GM10266 (cell line): ENCODE data around the gene TBC1D3B.
"Not testable (repeated sequence)": the region's sequence is repeated elsewhere in the genome, so short reads cannot be mapped to it uniquely, and the experiment has no call there.

ENCODE experiments used
- DNase-seq: peaks from one replicate; pipeline ENCODE4 v3.0.0; 2012; ENCODE audit errors: extremely low spot score
- TF ChIP-seq, protein P1 (sequence below): IDR thresholded peaks from 2 replicates; pipeline ENCODE4 v1.5.1; 2012; ENCODE audit warnings: mild to moderate bottlenecking, low read depth; ENCODE audit not compliant: control insufficient read depth, insufficient read depth; ENCODE audit errors: missing control alignments

Gene TBC1D3B

DNA sequence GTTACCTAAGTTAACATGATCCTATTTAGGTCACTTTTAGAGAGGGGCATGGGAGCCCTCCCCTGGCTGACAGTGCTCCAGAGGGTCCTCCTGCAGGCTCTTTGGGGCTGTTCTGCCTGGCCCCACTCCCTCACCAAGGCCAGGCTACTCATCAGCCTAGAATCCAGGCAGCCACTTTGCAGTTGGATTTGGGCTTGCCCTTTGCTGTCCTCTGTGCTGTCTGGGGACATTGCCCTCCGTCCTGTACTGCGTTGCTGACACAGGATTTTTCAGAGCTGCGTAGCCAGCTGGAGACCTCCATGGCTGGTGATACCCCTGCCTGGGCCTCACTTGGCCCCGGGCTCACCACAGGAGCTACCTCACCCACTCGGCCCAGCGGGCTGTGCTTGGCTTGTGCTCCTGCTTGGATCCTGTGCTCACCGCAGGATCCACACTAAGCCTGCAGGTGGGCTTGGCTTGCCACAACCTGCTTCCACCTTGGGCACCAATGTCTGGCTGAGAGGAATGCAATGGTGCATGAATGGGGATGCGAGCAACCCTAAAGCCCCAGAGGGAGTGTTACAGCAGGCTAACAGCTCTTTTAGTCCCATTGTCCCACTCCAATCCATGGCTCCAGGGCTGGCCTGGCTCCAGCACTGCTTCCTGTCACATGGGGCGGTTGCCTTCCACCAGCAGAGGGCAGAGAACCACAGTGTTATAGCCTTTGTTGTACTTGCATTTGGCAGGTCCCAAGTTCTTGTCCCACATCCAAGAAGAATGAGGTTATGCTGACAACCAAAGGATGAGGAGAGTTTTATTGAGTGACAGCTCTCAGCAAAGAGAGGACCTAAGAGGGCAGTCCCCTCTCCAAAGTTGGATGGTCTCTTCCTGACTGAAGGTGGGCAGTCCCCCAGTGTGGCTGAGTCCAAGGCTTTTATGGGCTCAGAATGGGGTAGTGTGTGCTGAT is 51.3 kb downstream of the TBC1D3B start:
- TF ChIP-seq, protein P1, sequence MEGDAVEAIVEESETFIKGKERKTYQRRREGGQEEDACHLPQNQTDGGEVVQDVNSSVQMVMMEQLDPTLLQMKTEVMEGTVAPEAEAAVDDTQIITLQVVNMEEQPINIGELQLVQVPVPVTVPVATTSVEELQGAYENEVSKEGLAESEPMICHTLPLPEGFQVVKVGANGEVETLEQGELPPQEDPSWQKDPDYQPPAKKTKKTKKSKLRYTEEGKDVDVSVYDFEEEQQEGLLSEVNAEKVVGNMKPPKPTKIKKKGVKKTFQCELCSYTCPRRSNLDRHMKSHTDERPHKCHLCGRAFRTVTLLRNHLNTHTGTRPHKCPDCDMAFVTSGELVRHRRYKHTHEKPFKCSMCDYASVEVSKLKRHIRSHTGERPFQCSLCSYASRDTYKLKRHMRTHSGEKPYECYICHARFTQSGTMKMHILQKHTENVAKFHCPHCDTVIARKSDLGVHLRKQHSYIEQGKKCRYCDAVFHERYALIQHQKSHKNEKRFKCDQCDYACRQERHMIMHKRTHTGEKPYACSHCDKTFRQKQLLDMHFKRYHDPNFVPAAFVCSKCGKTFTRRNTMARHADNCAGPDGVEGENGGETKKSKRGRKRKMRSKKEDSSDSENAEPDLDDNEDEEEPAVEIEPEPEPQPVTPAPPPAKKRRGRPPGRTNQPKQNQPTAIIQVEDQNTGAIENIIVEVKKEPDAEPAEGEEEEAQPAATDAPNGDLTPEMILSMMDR = no peak
- no peak for DNase-seq

DNA sequence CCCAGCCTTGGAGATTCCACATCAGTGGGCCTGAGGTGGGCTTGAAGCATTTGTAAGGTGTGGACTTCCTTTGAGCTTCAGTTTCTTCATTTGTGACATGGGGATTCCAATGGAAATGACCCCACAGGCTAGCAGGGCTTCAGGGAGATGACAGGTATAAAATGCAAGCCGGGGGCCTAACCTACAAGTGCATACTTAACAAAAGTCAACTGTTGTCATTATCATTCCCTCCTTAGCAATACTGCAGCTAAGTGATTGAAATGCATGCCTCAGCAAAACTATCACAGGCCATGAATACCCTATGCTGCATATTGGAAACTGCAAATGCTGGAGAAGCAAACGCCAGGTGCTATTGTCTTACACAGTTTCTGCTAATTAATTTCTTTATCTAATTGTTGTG is 53.0 kb downstream of the TBC1D3B start:
- TF ChIP-seq, protein P1 = no peak
- DNase-seq = no peak

DNA sequence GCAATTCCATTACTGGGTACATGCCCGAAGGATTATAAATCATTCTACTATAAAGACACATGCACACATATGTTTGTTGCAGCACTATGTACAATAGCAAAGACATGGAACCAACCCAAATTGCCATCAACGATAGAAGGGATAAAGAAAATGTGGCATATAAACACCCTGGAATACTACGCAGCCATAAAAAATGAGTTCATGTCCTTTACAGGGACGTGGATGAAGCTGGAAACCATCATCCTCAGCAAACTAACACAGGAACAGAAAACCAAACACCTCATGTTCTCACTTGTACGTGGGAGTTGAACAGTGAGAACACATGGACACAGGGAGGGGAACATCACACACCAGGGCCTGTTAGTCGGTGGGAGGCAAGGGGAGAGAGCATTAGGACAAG is 55.3 kb downstream of the TBC1D3B start:
- not testable (repeated sequence) for DNase-seq

DNA sequence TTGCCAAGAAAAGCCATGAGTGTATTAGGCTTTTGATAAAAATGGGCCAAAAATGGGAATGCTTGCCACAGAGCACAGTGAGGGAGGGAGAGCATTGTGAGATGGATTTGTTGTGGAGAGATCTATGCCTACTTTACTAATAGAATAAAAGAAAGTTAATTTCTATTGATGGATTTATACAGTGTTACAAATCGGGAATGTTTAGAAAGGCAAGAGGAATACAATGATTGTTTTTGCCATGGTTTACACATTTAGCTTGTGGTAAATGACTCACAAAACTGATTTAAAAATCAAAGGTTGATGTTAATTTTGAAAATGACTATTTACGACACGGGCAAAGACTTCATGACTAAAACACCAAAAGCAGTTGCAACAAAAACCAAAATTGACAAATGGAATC is 56.2 kb downstream of the TBC1D3B start:
- TF ChIP-seq, protein P1 = no peak
- no peak for DNase-seq

DNA sequence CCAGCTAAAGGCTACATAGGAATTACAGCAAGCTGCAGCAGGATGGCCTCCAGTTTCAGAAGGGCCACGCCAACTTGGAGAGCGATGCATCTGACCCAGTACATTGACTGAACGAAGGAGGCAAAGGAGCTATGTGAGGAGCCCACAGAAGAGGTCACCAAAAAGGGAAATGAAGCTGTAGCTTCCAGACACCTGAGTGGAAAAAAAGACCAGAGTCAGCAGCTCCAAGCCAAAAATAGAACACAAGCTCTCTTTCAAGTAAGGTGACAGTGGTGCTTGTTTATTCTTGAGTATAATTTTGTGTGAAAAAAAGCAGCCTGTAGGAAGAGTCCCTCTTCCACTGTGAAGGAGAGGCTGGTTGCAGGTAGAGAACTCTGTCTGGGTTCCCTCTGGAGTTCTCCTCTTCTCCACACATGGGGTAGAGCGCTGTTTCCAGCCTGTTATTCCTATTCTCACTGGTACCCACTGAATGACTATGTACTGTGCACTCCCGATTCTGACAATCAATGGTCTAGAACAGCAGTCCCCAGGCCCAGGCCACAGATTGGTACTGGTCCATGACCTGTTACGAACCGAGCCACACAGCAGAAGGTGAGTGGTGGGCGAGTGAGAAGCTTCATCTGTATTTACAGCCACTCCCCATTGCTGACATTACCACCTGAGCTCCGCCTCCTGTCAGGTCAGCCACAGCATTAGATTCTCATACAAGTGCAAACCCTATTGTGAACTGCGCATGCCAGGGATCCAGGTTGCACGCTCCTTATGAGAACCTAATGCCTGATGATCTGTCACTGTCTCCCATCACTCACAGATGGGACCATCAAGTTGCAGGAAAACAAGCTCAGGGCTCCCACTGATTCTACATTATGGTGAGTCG is 57.7 kb downstream of the TBC1D3B start:
- DNase-seq = no peak
- TF ChIP-seq, protein P1 = no peak

DNA sequence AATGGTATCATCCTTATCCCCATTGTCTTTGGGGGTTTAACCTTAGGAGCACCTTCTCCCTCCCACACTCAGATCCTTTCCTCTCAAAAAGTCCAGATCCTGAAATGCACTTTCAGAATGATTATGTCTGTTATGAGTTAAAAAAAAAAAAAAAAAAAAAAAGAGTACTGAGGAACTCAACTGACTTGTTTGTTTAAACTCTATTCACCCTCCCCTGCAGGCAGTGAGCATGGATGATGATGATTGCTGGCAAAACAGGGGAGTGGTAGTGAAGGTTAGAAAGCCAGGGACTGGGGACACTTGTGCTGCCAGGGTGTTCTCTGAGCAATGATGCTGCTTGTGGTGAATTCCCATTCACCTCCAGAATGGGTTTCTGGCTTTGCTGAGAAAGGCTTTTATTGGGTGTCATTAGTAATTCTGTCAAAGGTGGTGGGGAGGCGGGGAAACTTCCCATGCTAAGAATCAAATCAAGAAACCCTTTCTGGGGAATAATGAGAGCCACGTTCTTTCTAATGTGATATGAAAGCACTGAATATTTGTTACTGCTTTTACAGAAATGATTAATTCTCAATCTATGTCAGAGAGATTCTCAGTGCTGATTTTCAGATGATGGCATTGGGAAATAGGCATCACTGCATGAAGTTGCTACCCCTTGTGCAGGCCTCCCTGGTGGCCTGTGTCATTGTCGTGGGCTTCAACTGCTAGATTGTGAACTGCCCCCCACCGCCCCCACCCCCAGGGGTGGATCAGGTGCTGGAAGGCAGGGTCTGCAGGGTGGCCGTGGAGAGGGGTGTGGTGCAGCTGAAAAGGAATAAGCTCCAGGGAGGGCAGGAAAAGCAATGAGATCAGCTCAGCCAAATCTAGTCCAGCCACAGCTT is 58.7 kb downstream of the TBC1D3B start:
- DNase-seq = no peak
- TF ChIP-seq, protein P1 = no peak
